Endothelial cell of umbilical vein (primary cell): ENCODE data around the gene ORM2.

Experiments
- CTCF ChIP-seq, 2 donors: IDR thresholded peaks; 1 replicate in 1 of 2; 2 replicates in 1 of 2; pipeline ENCODE4 v1.5.1; 2011; ENCODE audit warnings: low read length in 2 of 2, mild to moderate bottlenecking in 2 of 2, moderate library complexity in 2 of 2, control low read depth in 1 of 2, inconsistent platforms in 1 of 2, low read depth in 1 of 2; ENCODE audit not compliant: insufficient read depth in 1 of 2; ENCODE audit errors: extremely low read depth in 1 of 2
- GATA2 ChIP-seq: IDR thresholded peaks from 2 replicates; pipeline ENCODE4 v1.7.0; 2011; ENCODE audit warnings: low read depth, mild to moderate bottlenecking, moderate library complexity, mixed read lengths, low read length; ENCODE audit not compliant: insufficient read length, insufficient read depth
- MAX ChIP-seq: IDR thresholded peaks from 2 replicates; pipeline ENCODE4 v1.6.1; 2011; ENCODE audit not compliant: insufficient read depth, insufficient read length
- MYC ChIP-seq: IDR thresholded peaks from one replicate; pipeline ENCODE4 v1.6.1; 2011; ENCODE audit warnings: mild to moderate bottlenecking, low read depth, low read length
- POLR2A ChIP-seq: IDR thresholded peaks from 2 replicates; pipeline ENCODE4 v1.6.1; 2012; ENCODE audit warnings: low read depth, mild to moderate bottlenecking, control low read depth, low read length
- POLR2AphosphoS5 ChIP-seq: IDR thresholded peaks from 2 replicates; pipeline ENCODE4 v1.6.1; 2012; ENCODE audit warnings: low read depth, mild to moderate bottlenecking, control low read depth, low read length, moderate library complexity; ENCODE audit not compliant: insufficient read depth

- TF ChIP-seq POLR2A (no peak), GATA2 (no peak), CTCF (IDR thresholded peaks at IDR 0.05; ENCODE audit: extremely low read depth in 1 of 2, insufficient read depth in 1 of 2, low read depth in 1 of 2, low read length in 2 of 2) (no peak), POLR2AphosphoS5 (no peak), MAX (no peak), MYC (no peak)
These were observed 42.5 kb upstream of the ORM2 start for GRCh38 chr9:114287001-114287762.
